ENCODE results near the gene ARHGAP22. TPM values are rescaled to one million over a fixed set of nuclear protein-coding genes. Genes with fewer than 3 reads are reported as not detected.
A peak's percentile ranks its signal among the peaks of the same experiment; 100 is the strongest.

Gene ARHGAP22
- total RNA-seq, 2 experiments from 2014 or later: 0.25 TPM; not detected in 1

- DNase-seq: no peak
These were observed 147.8 kb downstream of the ARHGAP22 start for GRCh38 chr10:48456808-48457761.

GRCh38 chr10:48456361-48456804, 148.5 kb downstream of the ARHGAP22 start:
- H3K27me3 Mint-ChIP-seq: no peaks in the 10 kb centered on the region
- H3K36me3 Mint-ChIP-seq (ENCODE audit: low read depth): no peaks in the 10 kb centered on the region
- DNase-seq: peak; percentile 13
- no peaks in the 10 kb centered on the region for H3K9me3 Mint-ChIP-seq
- H3K4me3 Mint-ChIP-seq: no peak overlapping the region
- H3K27ac Mint-ChIP-seq: no peak overlapping the region
- ChIA-PET POLR2A (no interaction called here), CTCF (no interaction called here)
- H3K4me1 Mint-ChIP-seq: no peaks in the 10 kb centered on the region

More at GRCh38 chr10:48456808-48457761, 147.8 kb downstream of the ARHGAP22 start:
- no peaks in the 10 kb centered on the region for H3K4me1 Mint-ChIP-seq
- no peaks in the 10 kb centered on the region for H3K9me3 Mint-ChIP-seq
- CTCF ChIA-PET: no interaction called here
- no peaks in the 10 kb centered on the region for H3K36me3 Mint-ChIP-seq (ENCODE audit: low read depth)
- H3K27ac Mint-ChIP-seq: no peak overlapping the region
- no peaks in the 10 kb centered on the region for H3K27me3 Mint-ChIP-seq
- H3K4me3 Mint-ChIP-seq: no peak overlapping the region
- POLR2A ChIA-PET: interaction anchor here (1.3 kb wide), 1 partner anchor 12 kb away, joined by 3 read pairs; no protein-coding TSS in a partner anchor

- Mint-ChIP-seq H3K36me3 (ENCODE audit: low read depth) (no peaks in the 10 kb centered on the region), H3K27ac (no peak overlapping the region), H3K9me3 (no peaks in the 10 kb centered on the region), H3K27me3 (no peaks in the 10 kb centered on the region), H3K4me1 (no peaks in the 10 kb centered on the region), H3K4me3 (no peak overlapping the region)
- ChIA-PET CTCF (no interaction called here), POLR2A (interaction anchor here (1.1 kb wide), 1 partner anchor 19 kb away, joined by 3 read pairs; no protein-coding TSS in a partner anchor)
- no peak for DNase-seq
These were observed 149.3 kb downstream of the ARHGAP22 start for GRCh38 chr10:48455392-48456151.

GRCh38 chr10:48455055-48455391, 149.8 kb downstream of the ARHGAP22 start:
- Mint-ChIP-seq H3K4me1 (no peaks in the 10 kb centered on the region), H3K27me3 (no peaks in the 10 kb centered on the region), H3K9me3 (no peaks in the 10 kb centered on the region), H3K27ac (no peak overlapping the region), H3K4me3 (no peak overlapping the region), H3K36me3 (ENCODE audit: low read depth) (no peaks in the 10 kb centered on the region)
- POLR2A ChIA-PET: interaction anchor here (1.1 kb wide), 1 partner anchor 20 kb away, joined by 3 read pairs; no protein-coding TSS in a partner anchor
- DNase-seq: no peak
- CTCF ChIA-PET: no interaction called here

GRCh38 chr10:48454302-48455054, 150.4 kb downstream of the ARHGAP22 start:
- Mint-ChIP-seq H3K27me3 (no peaks in the 10 kb centered on the region), H3K4me3 (no peak overlapping the region), H3K36me3 (ENCODE audit: low read depth) (no peaks in the 10 kb centered on the region), H3K27ac (no peak overlapping the region), H3K9me3 (no peaks in the 10 kb centered on the region), H3K4me1 (no peaks in the 10 kb centered on the region)
- ChIA-PET POLR2A (no interaction called here), CTCF (no interaction called here)
- no peak for DNase-seq

GRCh38 chr10:48453451-48454301, 151.2 kb downstream of the ARHGAP22 start:
- POLR2A ChIA-PET: no interaction called here
- Mint-ChIP-seq H3K27me3 (no peaks in the 10 kb centered on the region), H3K4me3 (no peak overlapping the region), H3K9me3 (no peaks in the 10 kb centered on the region), H3K4me1 (no peaks in the 10 kb centered on the region), H3K27ac (no peak overlapping the region), H3K36me3 (ENCODE audit: low read depth) (no peaks in the 10 kb centered on the region)
- no peak for DNase-seq
- CTCF ChIA-PET: no interaction called here

- Mint-ChIP-seq H3K9me3 (no peaks in the 10 kb centered on the region), H3K27ac (no peak overlapping the region), H3K4me1 (no peaks in the 10 kb centered on the region), H3K36me3 (ENCODE audit: low read depth) (no peaks in the 10 kb centered on the region), H3K27me3 (no peaks in the 10 kb centered on the region), H3K4me3 (no peak overlapping the region)
- ChIA-PET CTCF (no interaction called here), POLR2A (no interaction called here)
- DNase-seq: no peak
These were observed 151.9 kb downstream of the ARHGAP22 start for GRCh38 chr10:48452879-48453412.

GRCh38 chr10:48451969-48452878, 152.6 kb downstream of the ARHGAP22 start:
- no peak for DNase-seq
- POLR2A ChIA-PET: no interaction called here
- Mint-ChIP-seq H3K4me1 (no peaks in the 10 kb centered on the region), H3K9me3 (no peaks in the 10 kb centered on the region), H3K27ac (no peak overlapping the region), H3K4me3 (no peak overlapping the region), H3K36me3 (ENCODE audit: low read depth) (no peaks in the 10 kb centered on the region), H3K27me3 (no peaks in the 10 kb centered on the region)
- CTCF ChIA-PET: no interaction called here

GRCh38 chr10:48450741-48451466, 154.0 kb downstream of the ARHGAP22 start:
- Mint-ChIP-seq H3K4me3 (no peak overlapping the region), H3K36me3 (ENCODE audit: low read depth) (no peaks in the 10 kb centered on the region), H3K4me1 (no peaks in the 10 kb centered on the region), H3K9me3 (no peaks in the 10 kb centered on the region), H3K27me3 (no peaks in the 10 kb centered on the region), H3K27ac (no peak overlapping the region)
- POLR2A ChIA-PET: no interaction called here
- CTCF ChIA-PET: no interaction called here
- DNase-seq: no peak

- Mint-ChIP-seq H3K36me3 (ENCODE audit: low read depth) (no peaks in the 10 kb centered on the region), H3K4me1 (no peaks in the 10 kb centered on the region), H3K9me3 (no peaks in the 10 kb centered on the region), H3K4me3 (no peak overlapping the region), H3K27ac (no peak overlapping the region), H3K27me3 (no peaks in the 10 kb centered on the region)
- ChIA-PET POLR2A (no interaction called here), CTCF (no interaction called here)
- peak; percentile 12 for DNase-seq
These were observed 154.6 kb downstream of the ARHGAP22 start for GRCh38 chr10:48450233-48450740.

Measured in activated CD4-positive, alpha-beta memory T cell treated with anti-CD3 and anti-CD28 coated beads, Interleukin-2, amount 10 ng/mL, durations not matched to agents 7 days and 5 days (primary cell).